ENCODE measurements around the gene LIMK2. TPM values are rescaled to one million over a fixed set of nuclear protein-coding genes. Genes with fewer than 3 reads are reported as not detected.
"Not testable (repeated sequence)": the region's sequence is repeated elsewhere in the genome, so short reads cannot be mapped to it uniquely, and the experiment has no call there.

Gene LIMK2
- polyA plus RNA-seq, 10 donors, result 16.6 to 28.1 (median 20.4) TPM

- DNase-seq, result peak in 1 of 3 donors; percentile 48
Observed at GRCh38 chr22:31210556-31211421, 1.3 kb upstream of the LIMK2 start.

GRCh38 chr22:31211482-31211861 lies 626 bp upstream of the LIMK2 start:
- DNase-seq, result no peak

DNA sequence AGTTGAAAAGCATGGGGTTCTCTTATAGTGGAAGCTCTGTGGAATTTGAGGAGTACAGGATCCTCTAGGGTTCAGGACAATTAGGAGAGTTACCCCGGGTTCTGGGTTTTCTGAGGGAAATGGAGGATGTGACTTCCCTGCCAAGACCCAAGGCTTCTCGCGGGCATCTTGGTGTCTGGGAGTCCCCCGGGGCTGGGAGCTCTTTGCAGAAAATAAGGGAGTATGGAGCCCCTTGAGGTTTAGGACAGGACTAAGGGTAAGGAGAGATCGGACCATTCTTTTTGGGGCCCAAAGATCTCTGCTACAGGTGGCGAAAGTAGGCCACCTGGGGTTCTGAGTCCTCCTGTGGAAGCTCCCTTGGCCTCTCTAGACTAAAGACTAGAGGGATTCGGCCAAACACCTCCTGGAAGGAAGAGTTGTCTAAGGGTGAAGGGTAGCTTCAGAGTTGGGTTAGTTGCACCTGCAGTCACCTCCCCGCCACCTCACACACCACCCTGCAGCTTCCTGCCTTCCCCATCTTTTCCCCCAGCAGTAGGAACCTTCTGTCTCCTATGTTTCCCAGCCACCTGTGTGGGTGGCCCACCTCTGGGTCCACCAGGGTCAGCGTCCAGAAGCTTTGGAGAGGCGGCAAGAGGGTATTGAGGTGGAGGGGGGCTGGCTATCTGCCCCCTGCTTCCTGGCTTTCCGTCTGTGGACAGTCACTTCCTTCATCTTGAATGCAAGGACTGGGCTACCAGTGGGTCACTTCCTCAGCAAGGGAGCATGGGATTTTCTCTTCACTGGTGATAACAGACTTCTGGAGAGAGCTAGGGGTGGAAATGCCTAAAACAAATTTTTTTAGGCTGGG lies 908 bp downstream of the LIMK2 start:
- DNase-seq, result no peak

DNA sequence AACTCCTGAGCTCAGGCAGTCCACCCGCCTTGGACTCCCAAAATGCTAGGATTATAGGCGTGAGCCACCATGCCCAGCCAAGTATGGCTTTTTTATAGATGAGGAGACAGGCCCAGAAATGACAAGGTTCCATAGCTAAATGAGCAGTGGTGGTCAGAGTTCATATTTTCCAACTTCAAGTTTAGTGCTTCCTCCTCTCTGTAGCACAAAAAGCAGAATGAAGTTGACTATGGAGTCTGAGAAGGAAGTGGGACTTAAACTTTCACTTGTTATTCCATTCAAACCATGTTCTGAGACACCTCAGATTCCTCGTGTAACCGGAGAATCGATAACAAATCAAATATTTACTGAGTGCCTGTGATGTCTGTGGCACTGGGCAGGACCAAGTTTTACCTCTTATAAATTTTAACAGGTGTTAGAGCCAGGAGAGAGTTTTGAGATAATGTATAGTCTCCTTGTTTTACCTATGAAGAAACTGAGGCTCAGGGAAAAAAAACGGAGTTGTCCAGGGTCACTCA lies 3.0 kb downstream of the LIMK2 start:
- DNase-seq, result no peak

DNA sequence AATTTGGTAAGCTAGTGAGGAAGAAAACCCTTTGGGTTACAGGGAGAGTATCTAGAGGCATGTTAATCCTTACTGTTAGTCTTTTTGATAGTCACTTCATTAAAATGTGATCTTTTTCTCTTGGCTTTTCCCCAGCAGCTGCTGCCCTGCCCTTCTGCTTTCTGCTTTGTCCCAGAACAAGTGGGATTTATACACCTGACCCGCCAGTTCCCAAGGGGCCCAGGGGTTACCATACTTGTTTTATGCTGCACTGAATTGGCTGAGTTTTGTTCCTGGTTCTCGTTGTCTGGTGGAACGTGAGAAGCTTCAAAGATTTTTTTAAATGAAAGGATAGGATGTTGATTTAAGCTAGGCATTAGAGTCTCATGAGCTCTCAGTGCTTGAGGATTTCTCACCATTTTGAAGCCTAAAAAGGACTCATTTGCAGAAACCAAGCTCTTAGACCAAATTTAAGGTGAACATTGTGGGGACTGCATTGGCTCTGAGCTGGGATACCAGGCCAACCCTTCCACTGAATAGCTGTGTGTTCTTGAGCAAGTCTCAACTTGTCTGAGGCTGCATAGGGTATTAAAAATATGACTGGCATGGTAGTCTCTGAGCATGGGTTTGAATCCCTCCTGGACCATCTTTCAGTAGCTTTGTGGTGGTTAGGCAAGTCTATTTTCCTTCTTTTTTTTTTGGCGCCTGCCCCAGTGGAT lies 6.6 kb downstream of the LIMK2 start:
- no peak for DNase-seq

DNA sequence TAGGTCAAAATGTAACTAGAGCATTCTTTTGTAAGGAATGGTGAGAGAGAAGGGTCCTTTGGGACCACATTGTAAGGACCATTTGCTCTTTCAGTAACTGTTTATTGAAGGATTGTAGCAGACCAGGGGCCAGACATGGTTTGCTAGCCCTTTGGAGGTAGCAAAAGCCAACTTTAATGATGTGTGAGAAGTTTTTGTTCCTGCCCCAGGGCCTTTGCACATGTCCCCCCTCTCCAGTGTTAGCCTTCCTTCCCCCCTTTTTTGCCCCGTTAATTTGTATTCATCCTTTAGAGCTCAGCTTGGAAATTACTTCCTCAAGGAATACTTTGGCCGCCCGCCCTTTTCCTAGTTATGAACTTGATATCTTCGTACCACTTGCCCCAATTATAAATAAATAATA lies 9.0 kb downstream of the LIMK2 start:
- DNase-seq, result no peak

- DNase-seq, result no peak
Observed at GRCh38 chr22:31222736-31223135, 10.6 kb downstream of the LIMK2 start.

DNA sequence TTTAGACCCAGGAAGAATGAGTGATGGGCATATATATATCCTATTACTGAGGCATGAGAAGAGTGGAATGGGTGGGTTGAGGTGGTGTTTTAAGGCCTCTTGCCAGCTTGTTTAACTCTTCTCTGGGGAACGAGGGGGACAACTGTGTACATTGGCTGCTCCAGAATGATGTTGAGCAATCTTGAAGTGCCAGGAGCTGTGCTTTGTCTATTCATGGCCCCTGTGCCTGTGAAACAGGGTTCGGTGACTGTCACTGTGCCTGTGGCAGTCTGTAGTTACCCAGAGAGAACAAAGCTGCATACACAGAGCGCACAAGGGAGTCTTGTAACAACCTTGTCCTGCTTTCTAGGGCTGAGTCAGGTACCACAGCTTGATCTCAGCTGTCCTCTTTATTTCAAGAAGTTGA lies 11.7 kb downstream of the LIMK2 start:
- no peak for DNase-seq

DNA sequence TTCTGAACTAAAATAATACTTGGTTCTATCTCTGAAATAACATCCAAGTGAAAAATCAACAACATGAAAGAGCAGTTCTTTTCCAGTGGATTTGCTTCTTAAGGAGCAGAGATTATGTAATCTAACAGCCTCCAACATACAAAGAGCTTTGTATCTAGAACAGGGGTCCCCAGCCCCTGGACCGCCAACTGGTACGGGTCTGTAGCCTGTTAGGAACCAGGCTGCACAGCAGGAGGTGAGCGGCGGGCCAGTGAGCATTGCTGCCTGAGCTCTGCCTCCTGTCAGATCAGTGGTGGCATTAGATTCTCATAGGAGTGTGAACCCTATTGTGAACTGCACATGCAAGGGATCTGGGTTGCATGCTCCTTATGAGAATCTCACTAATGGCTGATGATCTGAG lies 12.6 kb downstream of the LIMK2 start:
- DNase-seq, result not testable (repeated sequence)

DNA sequence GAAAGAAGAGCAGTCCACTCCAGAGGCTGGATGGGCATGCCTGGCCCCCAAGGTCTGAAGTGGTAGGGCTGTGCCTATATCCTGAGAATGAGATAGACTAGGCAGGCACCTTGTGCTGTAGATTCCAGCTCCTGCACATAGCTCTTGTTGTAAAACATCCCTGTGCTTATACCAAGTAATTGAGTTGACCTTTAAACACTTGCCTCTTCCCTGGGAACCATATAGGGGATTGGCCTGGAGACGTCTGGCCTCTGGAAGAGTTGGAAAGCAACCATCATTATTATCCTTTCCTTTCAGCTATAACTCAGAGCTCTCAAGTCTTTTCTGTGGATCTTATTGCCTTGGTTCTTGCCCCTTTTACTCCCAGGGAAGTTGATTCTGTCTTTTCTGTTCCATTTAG lies 15.1 kb downstream of the LIMK2 start:
- no peak for DNase-seq

- peak in 2 of 3 donors; percentile 51 to 69 for DNase-seq
Observed at GRCh38 chr22:31229402-31230079, 17.4 kb downstream of the LIMK2 start.

- DNase-seq, result peak in 1 of 3 donors; percentile 34
Observed at GRCh38 chr22:31230155-31230870, 18.2 kb downstream of the LIMK2 start.

DNA sequence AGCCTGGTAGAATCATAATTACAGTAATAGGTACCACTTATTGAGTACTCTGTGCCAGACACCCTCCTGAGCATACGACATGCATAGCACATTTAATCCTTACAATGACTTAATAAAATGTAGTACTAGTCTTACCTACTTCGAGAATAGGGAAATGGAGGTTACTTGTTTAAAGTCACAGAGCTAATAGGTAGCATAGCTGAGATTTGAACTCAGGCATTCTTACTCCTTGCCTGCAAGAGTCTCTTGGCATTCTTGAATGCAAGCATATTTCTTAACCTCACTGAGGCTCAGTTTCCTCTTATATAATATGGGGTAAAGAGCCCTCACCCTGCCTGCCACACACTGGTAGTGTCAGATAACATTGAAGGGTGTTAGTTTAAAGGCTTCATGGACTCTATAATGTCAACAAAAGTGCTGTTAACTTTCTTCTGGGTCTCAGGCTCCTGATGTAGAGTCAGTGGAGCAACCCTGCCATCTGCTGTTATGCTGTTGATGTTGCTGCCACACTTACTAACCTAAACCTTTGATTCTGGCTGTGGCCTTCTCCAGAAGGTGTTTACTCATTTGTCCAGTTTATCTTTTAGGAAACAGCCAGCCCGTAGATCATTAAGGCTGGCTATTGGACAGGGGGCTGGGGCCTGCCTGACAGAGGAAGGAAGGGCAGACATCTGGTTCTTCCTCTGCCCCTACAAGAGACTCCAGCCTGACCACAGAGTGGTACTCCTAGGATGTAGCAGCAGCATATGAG lies 18.9 kb downstream of the LIMK2 start:
- peak in 2 of 3 donors; percentile 57 to 65 for DNase-seq

- DNase-seq, result no peak
Observed at GRCh38 chr22:31233001-31233400, 20.9 kb downstream of the LIMK2 start.

DNA sequence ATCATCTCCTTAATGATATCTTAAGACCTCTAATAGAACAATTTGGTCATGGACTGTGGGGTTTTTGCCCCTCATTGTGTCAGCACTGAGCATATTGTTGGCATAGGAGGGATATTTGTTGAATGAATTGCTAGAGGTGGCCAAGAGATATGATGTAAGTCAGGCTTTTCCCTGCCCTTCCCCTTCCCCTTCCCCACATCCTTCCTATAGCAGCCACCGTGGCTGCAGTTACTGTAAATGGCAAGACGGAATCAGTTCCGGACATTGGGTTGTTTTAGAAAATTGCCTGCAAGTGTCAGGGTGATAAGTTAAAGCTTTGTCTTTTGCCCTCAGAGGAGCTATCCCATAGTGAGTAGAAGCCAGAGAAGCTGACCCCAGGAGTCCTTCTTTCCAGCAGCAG lies 23.0 kb downstream of the LIMK2 start:
- peak in 1 of 3 donors; percentile 35 for DNase-seq

GRCh38 chr22:31236044-31236443 lies 23.9 kb downstream of the LIMK2 start:
- not testable (repeated sequence) for DNase-seq

DNA sequence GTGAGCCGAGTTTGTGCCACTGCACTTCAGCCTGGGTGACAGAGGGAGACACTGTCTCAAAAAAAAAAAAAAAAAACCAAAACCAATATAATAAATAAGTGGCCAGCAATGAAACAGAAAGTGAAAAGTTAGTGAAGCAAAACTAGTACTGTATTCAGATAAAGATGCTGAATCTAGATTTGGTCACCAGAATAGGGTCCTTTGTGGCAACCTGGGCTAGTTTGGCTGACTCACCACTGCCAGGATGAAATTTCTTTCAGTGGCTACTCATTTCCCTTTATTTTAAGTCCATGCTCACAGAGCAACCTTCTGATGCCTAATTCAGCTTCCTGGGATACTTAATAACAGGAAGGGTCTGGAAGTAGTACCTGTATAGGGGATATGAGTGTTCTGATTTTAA lies 26.0 kb downstream of the LIMK2 start:
- DNase-seq, result no peak

DNA sequence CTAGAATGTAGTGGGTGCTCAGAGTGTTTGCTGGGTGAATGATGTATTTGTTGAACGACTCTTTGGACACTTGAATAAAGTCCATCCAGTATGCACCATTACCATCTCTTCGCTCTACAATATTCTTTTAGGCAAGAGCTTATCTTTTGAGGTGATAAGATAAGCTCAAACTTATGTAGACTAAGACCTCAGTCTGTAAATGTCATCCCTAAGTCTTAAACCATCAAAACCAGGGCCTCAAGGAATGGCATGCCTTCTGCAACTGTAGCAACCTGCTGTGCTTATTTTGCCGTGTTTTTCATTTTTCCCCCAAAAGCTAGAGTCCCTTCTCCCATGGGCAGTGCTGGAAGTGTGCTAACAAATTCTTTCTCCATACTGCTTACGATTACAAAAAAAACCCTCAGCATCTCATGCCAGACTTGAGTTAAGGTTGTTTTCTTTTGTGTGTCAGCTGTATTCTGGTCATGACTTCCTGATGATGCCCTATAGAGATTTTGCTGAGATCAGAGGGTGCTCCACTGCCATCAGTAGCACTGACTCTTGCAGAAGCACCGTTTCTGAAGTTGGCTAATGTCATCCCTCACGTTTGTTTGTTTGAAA lies 27.8 kb downstream of the LIMK2 start:
- DNase-seq, result no peak

DNA sequence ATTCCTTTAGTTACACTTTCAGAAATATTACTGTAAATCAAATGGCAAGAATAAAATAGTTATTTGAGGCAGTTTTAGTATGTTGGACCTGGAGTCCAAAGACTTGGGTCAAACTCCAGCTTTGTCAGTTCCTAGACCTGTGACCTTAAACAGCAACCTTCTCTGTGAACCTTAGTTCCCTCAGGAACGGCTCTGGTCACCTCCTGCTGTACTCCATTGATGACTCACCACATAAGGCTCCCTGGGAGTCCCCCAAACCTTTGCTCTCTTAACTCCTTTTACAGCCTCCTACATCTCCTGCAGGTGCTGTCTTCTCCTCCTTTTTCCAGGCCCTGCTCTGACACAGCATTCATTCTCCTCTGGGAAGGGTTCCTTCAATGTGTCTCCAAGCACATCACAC lies 29.1 kb downstream of the LIMK2 start:
- DNase-seq, result no peak

DNA sequence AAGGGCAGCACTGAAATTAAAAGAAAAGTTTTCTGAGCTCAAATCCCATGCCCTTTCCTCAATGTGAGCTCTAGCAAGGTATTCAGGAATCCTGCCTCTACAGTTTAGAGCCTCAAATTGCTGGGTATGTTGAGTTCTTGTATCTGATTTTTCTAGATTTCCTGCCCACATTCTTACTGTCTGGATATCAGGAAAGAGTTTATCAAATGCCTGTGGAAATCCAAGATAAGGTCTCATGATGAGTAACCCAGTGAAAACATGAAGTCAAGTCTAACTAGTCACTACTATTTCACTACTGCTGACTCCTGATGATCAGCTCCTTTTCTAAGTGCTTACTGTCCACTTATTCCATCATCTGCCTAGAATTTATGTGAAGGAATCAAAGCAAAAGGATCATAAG lies 29.8 kb downstream of the LIMK2 start:
- DNase-seq, result peak in 1 of 3 donors; percentile 58

All from muscle of back (tissue), 11 donors.